GM18520 (cell line): ENCODE measurements around the gene BUD31.
"Not testable (repeated sequence)": the region's sequence is repeated elsewhere in the genome, so short reads cannot be mapped to it uniquely, and the experiment has no call there.

Experiments
- ATAC-seq: cut with Tn5 transposase; IDR thresholded peaks from one replicate; pipeline ENCODE4 v1.9.1; 2021; ENCODE audit not compliant: unreplicated experiment

Gene BUD31

GRCh38 chr7:99428972-99429566, 20.3 kb downstream of the BUD31 start:
- no peak for ATAC-seq

- no peak for ATAC-seq
Measured at GRCh38 chr7:99429756-99430155, 21.0 kb downstream of the BUD31 start.

GRCh38 chr7:99431756-99432540, 23.2 kb downstream of the BUD31 start:
- not testable (repeated sequence) for ATAC-seq

- ATAC-seq: no peak
Measured at GRCh38 chr7:99433158-99433557, 24.4 kb downstream of the BUD31 start.

GRCh38 chr7:99437946-99438572, 29.3 kb downstream of the BUD31 start:
- no peak for ATAC-seq

- peak; percentile 93 for ATAC-seq
Measured at GRCh38 chr7:99438573-99439480, 30.1 kb downstream of the BUD31 start, which contains the start of the genes CPSF4 and PTCD1. Gene CPSF4 (plus strand): TSS chr7:99438943. CDS start chr7:99439083, 140 bp downstream. Gene PTCD1 (minus strand): TSS chr7:99438798. CDS start chr7:99435242, 3,556 bp downstream.

GRCh38 chr7:99440195-99440594, 31.4 kb downstream of the BUD31 start:
- ATAC-seq: no peak

GRCh38 chr7:99446096-99446495, 37.3 kb downstream of the BUD31 start:
- no peak for ATAC-seq

- ATAC-seq: no peak
Measured at GRCh38 chr7:99447943-99448342, 39.2 kb downstream of the BUD31 start.

GRCh38 chr7:99448855-99449254, 40.1 kb downstream of the BUD31 start:
- no peak for ATAC-seq

- no peak for ATAC-seq
Measured at GRCh38 chr7:99449326-99449725, 40.6 kb downstream of the BUD31 start.

- ATAC-seq: no peak
Measured at GRCh38 chr7:99451936-99452335, 43.2 kb downstream of the BUD31 start.

- no peak for ATAC-seq
Measured at GRCh38 chr7:99452541-99452940, 43.8 kb downstream of the BUD31 start.

- no peak for ATAC-seq
Measured at GRCh38 chr7:99453105-99453504, 44.3 kb downstream of the BUD31 start.

- ATAC-seq: no peak
Measured at GRCh38 chr7:99455874-99456273, 47.1 kb downstream of the BUD31 start.

- ATAC-seq: no peak
Measured at GRCh38 chr7:99456288-99456687, 47.5 kb downstream of the BUD31 start.

- ATAC-seq: no peak
Measured at GRCh38 chr7:99457050-99457649, 48.4 kb downstream of the BUD31 start.

GRCh38 chr7:99457650-99458493, 49.1 kb downstream of the BUD31 start:
- no peak for ATAC-seq

GRCh38 chr7:99459087-99459486, 50.3 kb downstream of the BUD31 start:
- ATAC-seq: no peak

GRCh38 chr7:99460651-99461050, 51.9 kb downstream of the BUD31 start:
- no peak for ATAC-seq
